ENCODE results near the gene SFTPB.
A peak's percentile ranks its signal among the peaks of the same experiment; 100 is the strongest.

SFTPB gene

DNA sequence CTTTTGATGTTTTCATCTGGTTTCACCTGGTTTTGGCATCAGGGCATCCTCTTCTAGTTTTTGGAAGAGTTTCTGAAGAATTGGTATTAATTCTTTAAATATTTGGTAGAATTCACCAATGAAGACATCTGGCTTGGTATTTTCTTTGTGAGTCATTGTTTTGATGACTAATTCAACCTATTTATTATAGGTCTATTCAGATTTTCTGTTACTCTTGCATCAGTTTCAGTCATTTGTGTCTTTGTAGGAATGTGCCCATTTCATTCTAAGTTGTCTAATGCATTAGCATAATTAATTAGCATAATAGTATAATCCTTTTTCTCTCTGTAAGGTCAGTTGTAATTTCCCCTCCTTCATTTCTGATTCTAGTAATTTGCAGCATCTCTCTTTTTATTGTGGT lies 34.2 kb upstream of the SFTPB start:
- peak; percentile 77 for DNase-seq (ENCODE audit: low read depth)

DNA sequence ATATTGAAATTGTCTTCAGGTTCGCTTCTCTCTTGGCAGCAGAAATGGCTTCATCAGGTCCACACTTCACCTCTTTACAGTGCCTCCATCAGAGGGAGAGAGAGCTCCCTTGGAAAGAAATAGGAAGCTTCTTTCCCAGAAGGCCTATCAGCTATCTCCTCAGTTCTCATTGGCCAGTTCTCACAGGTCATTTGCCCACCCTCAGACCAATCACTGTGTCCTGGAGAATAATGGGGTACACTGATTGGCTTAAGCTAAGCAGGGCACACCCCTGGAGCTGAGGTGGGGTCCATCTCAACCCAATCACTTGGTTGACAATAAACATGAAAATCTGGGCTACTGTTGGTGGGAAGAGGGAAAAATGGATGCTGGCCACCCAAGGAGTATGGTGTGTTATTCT lies 31.3 kb upstream of the SFTPB start:
- DNase-seq (ENCODE audit: low read depth) = no peak

DNA sequence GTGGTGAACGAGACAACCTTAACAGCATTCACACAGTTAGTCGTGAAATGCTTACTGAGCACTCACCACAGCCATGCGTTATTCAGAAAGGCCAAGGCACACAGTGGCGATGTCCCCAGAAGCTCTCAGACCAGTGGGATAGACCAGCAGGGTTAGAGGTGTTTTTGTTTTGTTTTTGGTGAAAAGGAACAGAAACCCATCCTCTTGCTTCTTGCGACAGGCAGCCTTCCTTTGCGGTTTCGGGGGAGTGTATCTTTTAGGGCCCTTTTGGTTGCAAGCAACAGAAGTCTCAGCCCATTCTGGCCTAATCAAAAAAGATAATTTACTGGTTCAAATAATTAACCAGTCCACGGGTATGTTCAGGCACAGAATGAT lies 30.9 kb upstream of the SFTPB start:
- no peak for DNase-seq (ENCODE audit: low read depth)

DNA sequence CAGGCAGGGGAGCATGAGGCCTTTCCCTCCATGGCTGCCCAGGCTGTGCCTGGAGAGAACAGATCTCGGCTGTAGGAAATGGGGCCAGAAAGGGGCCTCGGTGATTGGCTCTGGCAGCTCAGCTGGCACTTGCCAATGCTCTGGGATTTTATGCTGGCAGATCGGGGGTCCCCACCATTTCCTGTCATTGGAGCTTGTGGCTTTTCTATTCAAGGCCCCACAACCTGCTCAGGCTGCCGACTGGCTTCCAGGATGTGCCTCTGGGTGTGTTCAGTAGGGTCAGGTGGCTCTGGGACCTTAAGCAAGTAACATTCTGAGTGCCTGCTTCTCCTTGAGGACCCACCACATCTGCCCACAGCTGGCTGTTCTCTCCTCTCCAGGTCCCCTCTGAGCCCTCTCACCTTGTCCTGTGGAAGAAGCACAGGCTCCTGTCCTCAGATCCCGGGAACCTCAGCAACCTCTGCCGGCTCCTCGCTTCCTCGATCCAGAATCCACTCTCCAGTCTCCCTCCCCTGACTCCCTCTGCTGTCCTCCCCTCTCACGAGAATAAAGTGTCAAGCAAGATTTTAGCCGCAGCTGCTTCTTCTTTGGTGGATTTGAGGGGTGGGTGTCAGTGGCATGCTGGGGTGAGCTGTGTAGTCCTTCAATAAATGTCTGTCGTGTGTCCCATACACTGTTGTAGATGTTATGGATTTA lies 30.3 kb upstream of the SFTPB start:
- DNase-seq (ENCODE audit: low read depth) = no peak

DNA sequence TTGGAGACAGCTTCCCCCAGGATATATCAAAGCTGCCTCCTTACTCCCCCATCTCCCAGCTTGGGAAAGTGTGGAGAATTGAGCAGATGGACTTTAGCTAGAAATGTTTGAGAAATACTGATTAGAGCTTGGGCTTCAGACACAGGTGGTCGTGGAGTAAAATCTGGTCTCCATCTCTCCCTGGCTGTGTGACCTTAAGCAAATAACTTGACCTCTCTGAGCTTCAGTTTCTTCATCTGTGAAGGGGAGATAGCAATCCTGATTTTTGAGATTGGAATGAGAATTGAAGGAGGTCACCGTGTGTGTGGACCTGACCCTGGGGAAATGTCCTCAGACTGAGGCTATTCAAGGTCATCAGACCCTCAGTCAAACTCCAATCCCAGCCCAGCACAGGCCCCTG lies 29.7 kb upstream of the SFTPB start:
- no peak for DNase-seq (ENCODE audit: low read depth)

DNA sequence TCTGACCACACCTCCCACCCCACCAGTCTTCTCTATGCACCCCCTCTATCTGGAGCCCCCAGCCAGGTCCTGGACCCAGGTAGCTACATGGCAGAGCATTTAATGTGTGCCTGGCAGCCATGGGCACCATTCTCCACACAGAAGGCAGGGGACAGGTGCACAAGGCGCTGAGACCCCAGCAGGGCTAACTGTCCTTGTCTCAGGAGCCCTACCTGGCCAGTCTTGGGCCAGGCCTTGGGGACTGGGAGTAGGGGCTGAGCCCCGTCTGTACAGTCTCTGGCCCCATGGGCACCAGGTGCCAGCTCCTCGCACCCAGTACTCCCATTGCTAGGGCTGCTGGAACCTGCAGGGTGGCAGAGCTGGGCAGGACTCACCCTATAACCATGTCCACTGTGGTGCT lies 29.1 kb upstream of the SFTPB start:
- no peak for DNase-seq (ENCODE audit: low read depth)

DNA sequence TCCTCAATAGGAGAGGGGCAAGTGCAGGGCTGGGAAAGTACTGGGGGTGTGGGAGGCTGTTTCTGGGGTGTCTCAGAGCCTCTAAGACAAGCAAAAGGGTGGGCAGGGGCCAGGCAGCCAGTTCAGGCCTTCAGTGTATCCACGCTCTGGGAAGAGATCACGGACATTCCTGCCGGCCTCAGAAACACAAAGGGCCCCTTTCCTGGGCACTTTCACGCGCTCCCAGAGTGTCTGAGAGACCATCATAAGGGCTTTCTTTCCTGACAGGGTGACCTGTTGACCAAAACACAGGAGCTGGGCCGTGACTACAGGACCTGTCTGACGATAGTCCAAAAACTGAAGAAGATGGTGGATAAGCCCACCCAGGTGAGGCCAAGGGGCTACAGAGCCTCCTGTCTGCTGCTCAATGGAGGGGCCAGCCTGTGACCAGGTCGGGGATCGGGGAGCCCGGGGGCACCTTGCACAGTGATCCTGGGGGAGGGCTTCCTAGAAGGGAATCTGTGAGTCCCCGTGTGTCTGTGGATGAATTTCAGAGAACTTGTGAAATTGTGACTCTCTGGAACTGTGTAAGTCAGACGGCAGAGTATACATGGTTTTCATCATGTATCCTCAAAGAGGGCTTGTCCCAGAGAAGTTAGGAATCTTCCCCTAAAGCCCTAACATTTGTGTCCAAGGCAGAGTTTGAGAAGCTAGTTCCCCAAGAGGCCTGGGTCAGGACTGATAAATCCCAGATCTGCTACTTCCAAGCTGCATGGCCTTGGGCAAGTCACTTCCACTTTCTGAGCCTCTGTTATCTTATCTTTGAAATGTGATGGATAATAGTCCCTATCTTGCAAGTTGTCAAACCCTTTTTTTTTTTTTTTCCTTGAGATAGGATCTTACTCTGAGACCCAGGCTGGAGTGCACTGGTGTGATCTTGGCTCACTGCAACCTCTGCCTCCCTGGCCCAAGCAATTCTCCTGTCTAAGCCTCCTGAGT lies 28.0 kb upstream of the SFTPB start:
- DNase-seq (ENCODE audit: low read depth) = no peak

DNA sequence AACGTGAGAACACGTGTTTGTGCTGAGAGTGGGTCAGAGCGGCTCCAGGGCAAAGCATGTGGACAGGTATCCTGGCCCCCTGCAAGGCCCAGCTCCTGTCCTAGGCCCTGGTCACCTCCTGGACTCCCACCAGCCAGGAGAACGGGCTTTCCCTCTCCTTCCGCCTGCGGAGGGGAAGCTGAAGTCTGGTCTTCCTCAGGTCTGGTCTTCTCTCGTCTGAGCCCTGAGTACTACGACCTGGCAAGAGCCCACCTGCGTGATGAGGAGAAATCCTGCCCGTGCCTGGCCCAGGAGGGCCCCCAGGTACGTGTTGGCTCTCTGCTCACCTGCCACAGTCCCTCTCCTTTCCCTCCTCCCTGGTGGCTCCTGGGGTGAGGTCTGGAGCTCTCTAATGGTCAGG lies 27.1 kb upstream of the SFTPB start:
- DNase-seq (ENCODE audit: low read depth) = no peak

DNA sequence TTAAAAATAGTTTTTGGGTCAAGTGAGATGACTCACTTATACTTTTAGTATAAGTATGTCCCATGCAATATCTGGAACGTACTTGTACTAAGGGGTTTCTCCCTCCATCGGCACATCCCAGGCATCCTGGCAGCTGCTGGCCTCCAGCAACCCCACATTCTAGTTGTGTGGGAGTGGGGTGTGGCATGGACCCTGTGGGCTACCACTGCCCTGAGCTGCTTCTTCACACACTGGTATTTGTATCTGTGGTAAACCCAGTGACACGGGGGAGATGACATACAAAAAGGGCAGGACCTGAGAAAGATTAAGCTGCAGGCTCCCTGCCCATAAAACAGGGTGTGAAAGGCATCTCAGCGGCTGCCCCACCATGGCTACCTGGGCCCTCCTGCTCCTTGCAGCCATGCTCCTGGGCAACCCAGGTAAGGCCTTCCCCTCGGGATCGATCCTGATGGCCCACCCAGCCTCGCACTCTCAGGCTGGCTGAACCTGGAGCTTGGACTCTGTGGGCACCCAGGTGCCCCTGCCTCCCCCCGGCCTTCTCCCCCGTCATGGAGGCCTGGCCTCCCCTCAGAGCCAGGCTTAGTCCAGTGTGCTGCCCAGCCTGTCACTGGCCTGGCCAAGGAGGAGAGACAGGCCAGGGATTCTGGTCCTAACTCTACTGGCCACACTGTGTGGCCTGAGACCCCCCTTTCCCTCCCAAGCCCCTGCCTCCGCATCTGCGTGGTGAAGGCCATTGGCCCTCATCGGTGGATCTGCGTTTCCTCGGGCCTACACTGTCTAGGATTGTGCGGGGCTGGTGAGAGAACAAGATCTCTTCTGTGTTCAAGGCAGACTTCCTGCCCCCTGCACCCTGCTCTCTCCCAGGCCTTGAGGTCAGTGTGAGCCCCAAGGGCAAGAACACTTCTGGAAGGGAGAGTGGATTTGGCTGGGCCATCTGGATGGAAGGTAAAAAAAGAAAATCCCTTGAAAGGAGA lies 26.3 kb upstream of the SFTPB start, which contains the start of gene GNLY:
Gene GNLY, plus strand, starts transcription at position 307 of the 974 bp plus-strand sequence. Its CDS starts 61 bp downstream, at position 368.
- DNase-seq (ENCODE audit: low read depth) = no peak

DNA sequence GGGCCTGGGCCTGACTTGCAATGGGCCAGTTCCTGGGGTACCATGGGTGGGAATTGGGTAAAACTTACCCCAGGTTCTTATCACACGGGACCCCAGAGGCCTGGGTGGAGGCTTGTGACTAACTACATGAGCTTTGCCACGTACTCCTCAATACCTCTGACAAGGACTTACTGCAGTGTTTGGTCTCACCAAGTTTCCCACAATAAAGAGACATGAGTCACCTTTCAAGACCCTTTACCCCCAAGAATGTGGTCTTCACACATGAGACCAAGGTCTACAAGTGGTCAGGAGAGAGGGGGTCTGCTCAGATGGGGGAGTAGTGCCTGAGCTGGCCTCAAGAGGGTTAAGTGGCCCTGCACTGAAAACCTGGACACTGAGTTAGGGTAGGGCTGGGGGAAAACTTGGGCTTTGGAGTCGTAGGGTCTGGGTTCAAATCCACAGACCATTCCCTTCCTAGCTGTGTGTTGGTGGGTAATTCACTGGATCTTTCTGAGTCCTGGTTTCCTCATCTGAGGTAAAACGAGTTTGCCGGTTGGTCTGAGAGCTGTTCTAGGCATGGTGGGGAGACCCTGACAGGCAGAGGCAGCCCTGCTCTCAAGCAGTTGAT lies 24.1 kb upstream of the SFTPB start:
- no peak for DNase-seq (ENCODE audit: low read depth)

DNA sequence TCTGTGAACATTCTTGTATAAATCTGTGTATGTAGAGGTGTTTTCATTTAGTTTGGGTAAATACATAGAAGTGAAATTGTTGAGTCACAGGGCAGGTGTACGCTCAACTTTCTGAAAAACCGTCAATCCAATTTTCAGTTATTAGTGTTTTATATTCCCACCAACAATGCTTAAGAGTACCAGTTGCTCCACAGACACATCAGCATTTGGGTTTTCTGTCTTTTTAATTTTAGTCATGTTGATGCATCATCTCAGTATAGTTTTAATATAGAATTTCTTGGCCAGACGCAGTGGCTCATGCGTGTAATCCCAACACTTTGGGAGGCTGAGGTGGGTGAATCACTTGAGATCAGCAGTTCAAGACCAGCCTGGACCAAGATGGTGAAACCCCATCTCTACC lies 22.9 kb upstream of the SFTPB start:
- no peak for DNase-seq (ENCODE audit: low read depth)

DNA sequence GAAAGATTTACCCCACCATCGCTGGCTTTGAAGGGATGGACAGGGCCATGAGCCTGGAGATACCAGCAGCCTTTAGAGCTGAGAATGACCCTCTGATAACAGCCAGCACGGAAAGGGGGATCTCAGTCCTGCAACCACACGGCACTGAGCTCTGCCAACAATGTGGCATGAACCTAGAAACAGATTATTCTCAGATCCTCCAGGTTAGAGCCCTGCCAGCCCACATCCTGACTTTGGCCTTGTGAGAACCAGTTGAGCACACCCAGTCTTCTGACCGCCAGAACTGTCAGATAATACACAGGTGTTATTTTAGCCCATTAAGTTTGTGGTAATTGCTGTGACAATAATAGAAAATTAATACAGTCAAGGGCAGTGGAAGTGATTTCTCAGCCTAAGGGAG lies 16.8 kb upstream of the SFTPB start:
- no peak for DNase-seq (ENCODE audit: low read depth)

DNA sequence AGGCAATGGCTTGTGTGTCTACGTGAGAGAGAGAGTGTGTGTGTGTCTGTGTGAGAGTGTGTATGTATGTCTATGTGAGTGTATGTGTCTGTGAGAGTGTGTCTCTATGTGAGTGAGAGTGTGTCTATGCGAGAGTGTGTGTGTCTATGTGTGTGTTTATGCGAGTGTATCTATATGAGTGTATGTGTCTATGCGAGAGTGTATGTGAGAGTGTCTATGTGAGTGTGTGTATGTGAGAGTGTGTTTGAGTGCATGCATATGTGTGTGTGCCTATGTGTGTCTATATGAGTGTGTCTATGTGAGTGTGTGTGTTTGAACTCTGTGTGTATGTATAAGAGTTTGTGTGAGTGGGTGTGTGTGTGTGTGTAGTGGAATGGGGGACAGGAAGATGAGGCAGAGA lies 16.4 kb upstream of the SFTPB start:
- no peak for DNase-seq (ENCODE audit: low read depth)

DNA sequence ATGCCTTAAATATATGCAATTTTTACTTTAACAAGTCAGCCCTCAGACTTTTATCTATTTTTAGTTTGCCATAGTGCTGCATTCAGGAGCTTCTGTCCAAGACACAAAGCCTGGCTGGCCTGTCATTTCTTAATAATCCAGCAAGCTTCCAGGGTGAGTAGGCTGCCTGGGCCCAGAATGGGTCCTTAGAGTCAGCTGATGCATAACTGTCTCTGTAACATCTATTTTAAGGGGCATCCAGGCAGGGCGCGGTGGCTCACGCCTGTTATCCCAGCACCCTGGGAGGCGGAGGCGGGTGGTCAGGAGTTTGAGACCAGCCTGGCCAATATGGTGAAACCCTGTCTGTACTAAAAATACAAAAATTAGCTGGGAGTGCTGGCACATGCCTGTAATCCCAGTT lies 14.4 kb upstream of the SFTPB start:
- DNase-seq (ENCODE audit: low read depth) = no peak

DNA sequence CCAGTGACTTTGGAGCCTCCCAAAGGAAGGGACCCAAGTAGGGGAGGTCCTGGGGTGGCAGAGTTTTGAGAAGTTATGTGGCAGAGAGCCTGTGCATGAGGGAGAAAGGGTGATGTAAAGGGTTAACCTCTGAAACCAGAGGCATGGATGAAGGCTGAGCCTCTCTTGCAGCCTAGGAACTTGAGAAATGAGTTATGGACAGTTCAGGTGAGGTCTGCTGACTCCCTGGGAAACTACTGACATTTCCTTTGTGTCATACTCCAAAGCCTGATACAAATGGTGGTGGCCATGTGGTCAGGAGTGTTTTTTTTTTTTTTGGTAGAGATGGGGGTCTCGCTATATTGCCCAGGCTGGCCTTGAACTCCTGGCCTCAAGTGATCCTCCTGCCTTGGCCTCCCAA lies 13.8 kb upstream of the SFTPB start:
- DNase-seq (ENCODE audit: low read depth) = no peak

DNA sequence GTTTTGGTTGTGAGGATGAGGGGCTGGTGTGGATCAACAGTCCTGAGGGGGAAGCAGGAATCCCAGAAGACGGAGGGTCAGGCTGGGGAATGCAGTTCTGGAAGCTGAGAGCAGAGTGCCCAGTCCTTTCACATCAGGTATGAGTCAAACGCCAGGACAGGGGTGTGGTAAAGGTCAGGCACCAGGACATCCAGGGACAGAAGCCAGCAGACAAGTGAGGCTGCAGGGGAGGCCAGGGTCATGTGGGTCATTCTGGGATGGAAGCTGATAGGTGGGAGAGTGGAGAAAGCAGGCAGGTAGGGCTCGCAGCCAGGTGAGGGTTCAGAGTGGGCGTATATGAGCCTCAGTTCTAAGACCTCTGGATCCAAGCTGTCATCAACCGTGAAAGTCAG lies 13.4 kb upstream of the SFTPB start:
- no peak for DNase-seq (ENCODE audit: low read depth)

DNA sequence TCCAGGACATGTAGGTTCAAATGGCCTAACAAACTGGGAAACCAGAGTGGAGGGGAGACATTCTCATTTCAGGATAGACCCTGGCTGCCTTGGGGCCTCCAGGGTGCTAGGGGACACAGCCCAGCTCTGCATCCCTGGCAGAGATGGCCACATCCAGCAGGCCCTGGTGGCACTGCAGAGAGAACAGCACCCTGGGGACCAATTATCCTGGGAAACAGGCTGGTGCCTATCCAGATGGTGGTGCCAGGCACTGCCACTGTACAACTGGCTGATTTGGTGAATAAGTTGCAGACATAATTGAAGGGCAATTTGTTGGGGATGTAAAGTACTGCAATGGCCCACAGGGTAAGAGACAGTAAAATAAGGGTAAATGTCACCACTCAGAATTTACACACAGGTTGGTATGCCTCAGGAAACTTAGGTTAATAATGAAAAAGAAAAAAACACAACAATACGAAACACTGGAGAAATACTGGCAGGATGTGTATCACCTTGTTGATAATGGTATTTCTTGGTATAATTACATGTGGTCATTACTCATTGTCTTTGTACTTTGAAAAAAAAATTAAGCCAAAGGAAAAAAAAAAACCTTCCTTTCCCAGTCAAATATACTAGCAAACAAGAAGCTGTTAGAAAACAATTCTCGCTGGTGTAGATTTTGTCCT lies 12.8 kb upstream of the SFTPB start:
- DNase-seq (ENCODE audit: low read depth) = no peak

DNA sequence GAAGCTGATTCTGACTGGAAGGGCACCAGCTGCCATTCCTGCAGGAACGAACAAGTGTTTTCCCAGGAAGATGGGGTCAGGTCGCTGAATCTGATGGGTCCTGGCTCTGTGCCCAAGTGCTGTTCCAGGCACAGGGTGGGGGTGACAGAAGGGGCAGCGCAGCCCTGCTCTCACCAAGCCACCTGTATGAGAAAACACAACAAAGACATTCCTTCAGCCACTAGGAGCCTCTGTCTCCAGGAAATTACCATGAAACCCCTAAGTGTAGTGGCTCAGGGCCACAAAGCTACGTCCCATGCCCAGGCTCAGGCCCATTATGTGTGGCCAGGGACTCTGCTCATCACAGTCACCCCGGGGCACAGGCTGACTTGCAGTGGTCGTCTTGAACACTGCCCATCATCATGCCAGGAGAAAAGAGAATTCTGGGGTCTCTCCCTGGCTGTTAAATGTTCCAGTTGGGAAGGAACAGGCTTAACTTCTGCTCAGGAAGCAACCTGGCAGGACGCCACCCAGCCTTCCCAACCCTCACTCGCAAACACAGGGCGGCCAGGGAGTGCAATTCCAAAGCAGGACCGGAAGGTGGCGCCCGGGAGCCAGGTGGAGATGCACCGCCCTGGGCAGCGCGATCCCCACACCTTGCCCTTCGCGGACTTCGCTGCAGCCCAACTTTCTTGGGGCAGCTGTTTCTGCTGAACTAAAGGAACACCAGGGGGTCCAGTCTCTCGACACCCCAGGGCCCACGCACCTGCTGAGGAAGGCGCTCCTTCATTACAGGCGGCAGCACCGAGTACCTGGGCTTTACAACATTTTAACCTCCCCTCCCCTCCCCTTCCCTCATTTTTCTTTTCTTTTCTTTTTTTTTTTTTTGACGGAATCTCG lies 11.0 kb upstream of the SFTPB start:
- DNase-seq (ENCODE audit: low read depth) = peak; percentile 27

DNA sequence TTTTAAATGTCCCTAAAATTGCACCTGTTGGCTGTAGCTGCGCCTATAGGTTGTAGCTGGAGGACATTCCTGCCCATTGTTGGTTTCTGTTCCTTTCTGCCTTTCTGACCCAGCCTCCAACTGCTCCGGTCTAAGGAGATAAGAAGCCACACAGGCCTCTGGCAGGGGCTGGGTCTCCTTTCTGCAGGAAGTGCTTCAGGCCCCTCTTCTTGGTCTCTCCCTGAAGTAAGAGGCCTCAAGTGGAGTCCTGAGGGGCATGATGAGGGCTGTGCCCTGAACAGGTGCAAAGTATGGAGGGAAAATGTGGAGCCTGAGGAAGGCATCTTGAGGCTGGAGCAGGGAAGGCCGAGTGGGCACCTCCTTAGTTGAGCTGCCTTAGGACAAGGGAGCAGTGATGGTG lies 10.4 kb upstream of the SFTPB start:
- no peak for DNase-seq (ENCODE audit: low read depth)

DNA sequence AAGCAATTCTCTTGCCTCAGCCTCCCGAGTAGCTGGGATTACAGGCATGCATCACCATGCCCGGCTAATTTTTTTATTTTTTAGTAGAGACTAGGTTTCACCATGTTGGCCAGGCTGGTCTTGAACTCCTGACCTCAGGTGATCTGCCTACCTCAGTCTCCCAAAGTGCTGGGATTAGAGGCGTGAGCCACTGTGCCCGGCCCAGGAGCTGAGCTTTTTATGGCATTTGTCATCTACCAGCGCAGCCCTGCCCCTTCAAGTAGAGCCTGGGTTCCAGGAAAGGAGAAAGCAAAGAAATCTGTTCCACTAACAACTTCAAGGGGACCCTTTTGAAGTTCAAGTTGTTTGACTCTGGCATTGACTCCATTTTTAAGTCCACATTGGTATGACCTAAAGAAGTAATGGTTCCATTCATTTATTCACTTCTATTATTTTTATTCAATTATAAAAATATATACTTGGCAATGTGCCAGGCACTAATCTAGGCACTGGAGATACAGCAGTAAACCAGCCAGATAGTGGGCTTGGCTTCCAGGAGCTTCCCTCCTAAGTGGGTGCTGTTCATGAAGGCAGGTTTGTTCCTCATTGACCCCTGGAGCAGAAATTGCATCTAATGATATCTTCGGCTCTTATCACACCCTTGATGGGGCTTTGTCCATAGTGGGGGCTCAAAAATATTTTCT lies 8.0 kb upstream of the SFTPB start:
- DNase-seq (ENCODE audit: low read depth) = no peak
